GM21529 (cell line): ENCODE data around the gene AUH.

Experiments
- ATAC-seq: cut with Tn5 transposase; IDR thresholded peaks from one replicate; pipeline ENCODE4 v1.9.1; 2021; ENCODE audit not compliant: unreplicated experiment

The AUH gene

GRCh38 chr9:91193087-91193657 lies 168.5 kb downstream of the AUH start:
- ATAC-seq, result peak; percentile 20

DNA sequence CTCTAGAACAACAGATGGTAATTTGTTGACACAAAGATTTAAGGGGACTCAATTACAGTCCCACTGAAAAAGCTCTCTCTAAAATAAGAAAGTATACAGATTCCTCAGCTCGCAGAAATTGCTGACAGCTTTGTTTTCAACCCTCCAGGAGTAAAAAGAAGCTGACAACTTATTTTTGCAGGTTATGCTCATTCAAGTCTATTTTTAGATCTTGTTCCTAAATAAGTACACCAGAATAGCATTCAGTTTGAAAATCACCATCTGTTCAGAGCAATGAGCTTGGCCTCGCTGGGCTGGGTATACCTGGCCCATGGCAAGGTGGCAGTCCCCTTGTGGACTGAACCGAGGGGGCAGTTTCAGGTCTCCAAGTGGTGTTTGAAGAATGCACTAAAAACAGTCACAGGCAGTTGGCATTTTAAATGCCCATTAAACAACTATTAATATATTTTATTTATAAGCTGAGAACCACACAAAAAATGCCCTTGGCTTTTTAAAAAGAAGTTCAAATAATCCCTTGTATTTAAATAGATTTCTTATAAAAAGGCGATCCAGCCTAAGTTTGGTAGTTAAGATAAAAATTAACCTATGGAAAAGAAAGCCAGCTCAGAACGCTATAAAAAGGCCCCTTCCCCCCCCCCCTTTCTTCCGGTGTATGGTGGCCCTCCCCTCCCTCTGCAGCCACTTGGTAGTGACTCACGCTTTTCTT lies 169.2 kb downstream of the AUH start:
- ATAC-seq, result no peak

DNA sequence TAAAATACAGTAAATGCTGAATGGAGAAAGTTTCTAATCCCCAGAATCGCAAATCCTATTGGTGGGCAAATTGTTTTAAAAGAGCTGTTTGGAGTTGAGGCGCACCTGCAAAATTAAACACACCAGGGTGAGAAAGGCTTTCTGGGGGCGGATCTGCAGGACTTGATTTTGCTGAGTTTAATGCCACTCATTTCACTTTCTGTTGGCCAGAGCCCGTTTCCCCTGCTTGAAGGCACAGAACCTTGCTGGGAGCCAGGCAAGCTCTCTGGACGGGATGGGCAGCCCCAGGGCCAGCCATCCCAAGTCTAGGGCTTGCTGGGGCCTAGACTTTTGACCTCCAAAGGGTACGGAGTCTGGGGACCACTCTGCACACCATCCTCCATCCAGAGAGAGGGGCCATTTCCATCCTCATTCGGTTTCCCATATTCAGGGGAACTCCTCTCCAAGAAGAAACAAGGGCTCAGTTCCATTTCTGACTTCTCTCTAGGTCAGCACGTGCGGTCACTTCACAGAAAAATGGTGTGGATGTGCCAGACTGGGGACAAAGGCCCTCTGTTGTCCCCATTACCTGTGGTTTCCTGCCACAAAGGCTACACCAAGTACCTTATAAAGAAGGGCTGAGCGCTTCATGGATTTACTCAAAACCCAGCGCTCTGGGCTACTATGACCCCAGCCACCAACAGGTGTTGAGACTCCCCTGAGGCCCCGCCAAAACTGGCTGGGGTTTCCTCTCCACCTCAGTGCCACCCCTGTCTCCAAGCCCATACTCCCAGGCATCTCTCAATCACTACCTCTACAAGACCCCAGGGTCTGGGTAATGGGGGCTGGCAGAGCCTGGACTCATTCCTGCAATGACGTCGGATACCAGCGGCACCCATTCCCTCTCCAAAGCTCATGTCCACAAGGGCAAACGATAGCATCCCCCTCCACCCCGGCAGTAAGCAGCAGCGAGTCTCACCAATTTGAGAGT lies 170.0 kb downstream of the AUH start:
- peak; percentile 37 for ATAC-seq

GRCh38 chr9:91190062-91190461 lies 171.7 kb downstream of the AUH start:
- no peak for ATAC-seq

GRCh38 chr9:91188719-91189590 lies 172.8 kb downstream of the AUH start:
- no peak for ATAC-seq

DNA sequence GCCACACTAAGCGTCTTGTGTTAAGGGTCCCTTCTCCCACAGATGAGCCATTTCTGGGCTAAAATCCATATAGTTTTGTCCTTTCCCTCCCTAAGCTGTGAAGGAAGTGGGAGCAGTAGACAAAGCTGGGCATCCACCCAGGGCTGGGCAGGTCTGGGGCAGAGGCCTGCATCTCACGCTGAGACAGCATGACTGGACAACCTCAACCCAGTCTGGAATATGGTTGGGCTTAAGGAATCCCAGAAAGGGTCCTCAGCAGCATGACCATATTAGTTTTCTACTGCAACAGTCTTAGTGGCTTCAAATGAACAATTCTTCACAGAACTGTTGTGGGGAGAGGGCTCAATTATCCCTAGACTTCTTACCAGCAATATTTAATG lies 173.8 kb downstream of the AUH start:
- ATAC-seq, result no peak

DNA sequence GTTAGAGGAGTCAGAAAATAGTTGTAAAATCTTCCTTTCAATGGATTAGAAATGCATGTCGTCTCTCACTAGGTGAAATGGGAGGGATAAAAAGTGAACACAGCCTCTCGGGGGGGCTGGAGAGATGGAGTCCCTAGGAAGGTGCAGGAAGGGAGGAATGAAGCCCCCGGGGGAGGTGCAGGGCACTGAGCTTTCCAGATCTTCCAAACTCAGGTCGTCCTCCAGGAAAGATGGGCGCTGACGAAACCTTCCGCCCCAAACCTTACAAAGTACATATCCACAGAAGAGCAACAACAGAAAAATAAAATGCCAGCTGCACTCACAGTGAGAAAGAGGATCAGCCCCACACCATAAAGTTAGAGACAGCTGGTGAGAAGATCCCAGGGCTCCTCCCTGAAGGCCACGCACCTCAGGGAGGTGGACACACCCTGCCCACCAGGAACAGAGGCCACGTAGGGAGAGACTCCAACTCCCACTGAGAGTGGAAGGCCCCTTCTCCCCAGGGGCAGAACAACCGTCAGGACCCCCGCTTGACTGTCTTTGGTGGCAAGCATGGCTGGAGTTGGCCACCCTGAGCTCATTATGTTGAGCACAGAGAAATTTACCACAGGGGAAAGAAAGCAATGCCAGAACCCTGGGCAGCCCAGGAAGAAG lies 174.3 kb downstream of the AUH start:
- ATAC-seq, result no peak

DNA sequence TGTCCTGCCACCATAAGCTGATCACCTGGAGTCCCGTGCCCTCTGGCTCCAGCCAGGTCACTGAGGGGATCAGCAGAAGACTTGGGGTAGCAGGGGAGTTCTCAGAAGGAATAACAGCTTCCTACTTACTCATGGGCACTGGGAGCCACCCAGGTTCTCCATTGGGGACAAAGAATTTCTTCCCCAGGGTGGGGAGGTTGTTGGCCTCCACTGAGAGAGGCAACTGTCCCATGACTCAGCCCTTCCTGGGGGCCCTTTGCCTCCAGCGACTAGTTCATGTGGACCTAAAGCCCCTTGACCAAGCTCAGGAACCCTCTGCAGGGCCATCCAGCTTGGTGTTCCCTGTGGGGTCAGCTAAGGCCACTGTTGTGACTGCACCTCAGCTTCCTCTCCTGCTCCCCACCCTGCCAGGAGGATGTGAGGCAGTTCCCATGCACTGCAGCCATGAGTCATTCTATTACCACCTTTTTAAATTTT lies 175.0 kb downstream of the AUH start:
- ATAC-seq, result no peak

- ATAC-seq, result no peak
Observed at GRCh38 chr9:91185193-91185886, 176.4 kb downstream of the AUH start.

- ATAC-seq, result no peak
Observed at GRCh38 chr9:91182429-91183225, 179.1 kb downstream of the AUH start.

DNA sequence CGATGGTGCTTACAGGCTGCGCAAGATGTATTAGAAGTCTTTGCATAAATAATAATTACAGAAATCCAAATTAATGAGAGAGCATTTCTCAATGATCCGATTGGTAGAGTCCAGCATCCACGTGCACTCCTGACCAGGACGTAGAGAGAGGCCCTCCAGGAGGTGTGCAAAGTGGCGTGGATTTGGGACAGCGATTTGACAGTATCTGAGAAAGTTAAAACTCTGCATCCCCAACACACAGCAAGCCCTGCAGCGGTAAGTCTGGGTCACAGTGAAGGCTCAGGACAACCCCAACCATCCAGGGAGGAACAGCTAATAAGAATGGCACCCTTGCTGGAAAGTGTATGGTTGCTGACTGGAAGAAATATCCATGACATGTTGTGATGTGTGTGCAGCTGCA lies 180.2 kb downstream of the AUH start:
- no peak for ATAC-seq

DNA sequence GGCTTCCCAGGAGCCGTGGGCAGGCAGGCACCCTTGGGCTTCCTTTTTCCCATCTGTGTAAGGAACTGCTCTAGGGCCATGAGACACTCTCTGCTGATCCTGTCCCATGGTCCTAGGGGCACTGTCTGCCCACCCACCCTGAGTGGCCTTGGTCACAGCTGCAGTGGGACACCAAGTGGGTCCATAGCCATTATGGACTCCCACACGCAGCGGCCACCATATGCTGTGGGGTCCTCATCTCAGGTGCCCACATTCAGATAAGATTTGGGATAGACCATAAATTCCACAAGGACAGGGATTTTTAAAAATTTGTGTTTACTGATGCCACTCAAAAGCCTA lies 180.8 kb downstream of the AUH start:
- no peak for ATAC-seq

- ATAC-seq, result no peak
Observed at GRCh38 chr9:91180240-91180929, 181.3 kb downstream of the AUH start.

DNA sequence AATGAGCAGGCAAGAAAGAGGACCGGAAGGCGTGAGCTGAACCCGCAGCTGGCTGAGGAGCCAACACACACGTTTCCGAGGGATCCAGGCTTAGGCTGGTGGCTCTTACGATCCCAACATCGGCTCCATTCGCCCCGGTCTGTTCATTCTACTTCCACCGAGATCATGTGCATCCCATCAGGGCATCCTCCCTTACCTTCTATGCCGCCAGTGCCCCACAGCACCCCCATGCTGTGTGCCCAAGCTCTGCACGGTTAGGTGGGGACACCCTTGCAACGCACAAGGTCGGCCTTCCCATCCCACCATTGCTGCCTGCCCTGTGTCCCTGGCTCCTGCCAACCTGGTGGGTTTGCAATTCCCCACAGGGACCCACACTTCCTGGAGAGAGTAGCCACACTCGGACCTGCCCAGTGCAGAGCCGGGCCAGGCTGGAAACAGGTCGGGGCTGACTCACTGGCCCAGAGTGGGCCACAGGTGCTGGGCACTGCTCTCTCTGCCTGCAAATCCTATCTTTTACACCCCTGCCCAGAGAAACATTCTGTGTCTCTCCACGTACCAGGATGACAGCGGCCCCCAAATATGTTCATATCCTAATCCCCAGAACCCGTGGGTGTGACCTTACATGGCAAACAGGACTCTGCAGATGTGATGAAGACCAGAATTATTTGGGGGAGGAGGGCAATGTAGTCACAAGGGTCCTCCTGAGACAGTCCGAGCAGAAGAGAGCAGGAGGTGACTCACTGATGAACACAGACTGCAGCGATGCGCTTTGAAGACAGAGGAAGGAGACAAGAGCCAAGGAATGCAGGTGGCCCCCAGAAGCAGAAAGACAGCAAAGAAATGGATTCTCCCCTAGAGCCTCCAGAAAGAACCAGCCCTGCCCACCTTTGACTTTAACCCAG lies 182.2 kb downstream of the AUH start:
- no peak for ATAC-seq

- ATAC-seq, result no peak
Observed at GRCh38 chr9:91178281-91179236, 183.2 kb downstream of the AUH start.

GRCh38 chr9:91177661-91178280 lies 183.9 kb downstream of the AUH start:
- no peak for ATAC-seq
